Epithelial cell of esophagus (primary cell): ENCODE results near the gene FLNB.

Experiments used
- DNase-seq: peaks from one replicate; pipeline ENCODE4 v3.0.0; 2010; ENCODE audit warnings: low read depth
- H3K4me3 ChIP-seq: 2 replicates; pipeline ENCODE4 v1.5.1; 2011; ENCODE audit warnings: mild to moderate bottlenecking, low read length, control low read depth
- CTCF ChIP-seq: IDR thresholded peaks from 2 replicates; pipeline ENCODE4 v1.5.1; 2011; ENCODE audit warnings: low read depth, mild to moderate bottlenecking, low read length, control low read depth, inconsistent platforms; ENCODE audit not compliant: insufficient read depth; ENCODE audit errors: missing control alignments

Gene FLNB

GRCh38 chr3:58039601-58040000, 31.4 kb downstream of the FLNB start:
- DNase-seq: no peak
- TF ChIP-seq CTCF: no peak
- H3K4me3 ChIP-seq: no peak overlapping the region

GRCh38 chr3:58041182-58041825, 33.1 kb downstream of the FLNB start:
- no peak overlapping the region for H3K4me3 ChIP-seq
- DNase-seq: peak; percentile 37
- TF ChIP-seq CTCF: no peak

GRCh38 chr3:58041826-58042324, 33.7 kb downstream of the FLNB start:
- no peak for DNase-seq
- H3K4me3 ChIP-seq: no peak overlapping the region
- no peak for TF ChIP-seq CTCF

- TF ChIP-seq CTCF: no peak
- no peak for DNase-seq
- H3K4me3 ChIP-seq: no peak overlapping the region
These were observed 34.9 kb downstream of the FLNB start for GRCh38 chr3:58042947-58043707.

- no peak for TF ChIP-seq CTCF
- DNase-seq: peak; percentile 54
- no peak overlapping the region for H3K4me3 ChIP-seq
These were observed 35.7 kb downstream of the FLNB start for GRCh38 chr3:58043933-58044332.

- H3K4me3 ChIP-seq: no peak overlapping the region
- no peak for TF ChIP-seq CTCF
- DNase-seq: no peak
These were observed 36.7 kb downstream of the FLNB start for GRCh38 chr3:58044691-58045483.
